Measurements from ENCODE around the gene PCDH9. TPM values are rescaled to one million over a fixed set of nuclear protein-coding genes. Genes with fewer than 3 reads are reported as not detected.

The PCDH9 gene
- total and polyA plus RNA-seq, 2 experiments from 2014 or later: 0.31 to 0.52 TPM

- H3K9me2 ChIP-seq (ENCODE audit: insufficient read depth): no peaks in the 10 kb centered on the region
- Mint-ChIP-seq H3K36me3 (ENCODE audit: low read depth) (no peaks in the 10 kb centered on the region), H3K9me3 (no peaks in the 10 kb centered on the region), H3K27ac (no peak overlapping the region), H3K4me1 (peaks cover 7% of the 10 kb centered on the region; the same call in 2 of the 3 replicates), H3K4me3 (no peak overlapping the region), H3K27me3 (ENCODE audit: insufficient read depth, low read depth, poor library complexity) (no peaks in the 10 kb centered on the region)
- no peak overlapping the region for H3K27ac ChIP-seq (ENCODE audit: low read depth)
- H3F3A ChIP-seq (replicated peaks; ENCODE audit: low read depth): no peaks in the 10 kb centered on the region
- ATAC-seq (no peak), DNase-seq (ENCODE audit: low spot score) (no peak)
- no peak for TF ChIP-seq NANOG (IDR thresholded peaks at IDR 0.05; ENCODE audit: borderline replicate concordance)
- TF ChIP-seq EZH2 (IDR thresholded peaks at IDR 0.05; ENCODE audit: low read depth, unreplicated experiment): no peak
- TF ChIP-seq JUNB (IDR thresholded peaks at IDR 0.05; ENCODE audit: unreplicated experiment): no peak
- TF ChIP-seq ZNF331 (CRISPR knock-in tag; IDR thresholded peaks at IDR 0.05; ENCODE audit: low read depth): no peak
- TF ChIP-seq ZNF462 (CRISPR knock-in tag; IDR thresholded peaks at IDR 0.05): no peak
- TF ChIP-seq STAT1 (IDR thresholded peaks at IDR 0.05; ENCODE audit: unreplicated experiment): no peak
- no peak for TF ChIP-seq EZH2phosphoT487 (IDR thresholded peaks at IDR 0.05; ENCODE audit: unreplicated experiment)
- no peak for TF ChIP-seq CTCF (conservative IDR thresholded peaks at IDR 0.05; ENCODE audit: low read depth in 2 of 2)
- no peak for TF ChIP-seq POLR2AphosphoS5 (IDR thresholded peaks at IDR 0.05; ENCODE audit: low read depth)
- no peak for TF ChIP-seq ETS1 (IDR thresholded peaks at IDR 0.05)
- no peak for TF ChIP-seq ZNF114 (CRISPR knock-in tag; IDR thresholded peaks at IDR 0.05)
- no peak for TF ChIP-seq CREB1 (CRISPR knock-in tag; IDR thresholded peaks at IDR 0.05; ENCODE audit: low read depth)
- TF ChIP-seq REST (IDR thresholded peaks at IDR 0.05; ENCODE audit: unreplicated experiment): no peak
- H3K4me1 ChIP-seq (ENCODE audit: insufficient read depth): no peaks in the 10 kb centered on the region; the same call in 1 of the 2 replicates
- H2AFZ ChIP-seq: no peak overlapping the region
- no peaks in the 10 kb centered on the region for H3K79me2 ChIP-seq (replicated peaks; ENCODE audit: insufficient read depth)
- no peaks in the 10 kb centered on the region for H3K36me3 ChIP-seq (ENCODE audit: insufficient read depth)
- no peak overlapping the region for H3K4me2 ChIP-seq
- no peaks in the 10 kb centered on the region for H3K27me3 ChIP-seq (ENCODE audit: insufficient read depth)
- no peaks in the 10 kb centered on the region for H4K20me1 ChIP-seq (replicated peaks; ENCODE audit: insufficient read depth)
- H3K4me3 ChIP-seq: no peak overlapping the region
These were observed 92.9 kb downstream of the PCDH9 start for GRCh38 chr13:67137044-67137735.

Data from GM23338 (cell line).